MCF 10A (cell line): Measurements from ENCODE around the gene STAU1. TPM values are rescaled to one million over a fixed set of nuclear protein-coding genes. Genes with fewer than 3 reads are reported as not detected.

Experiments used
- BruUV-seq: library from RNA; stranded (reverse); fragments of 400-500 nt; replicated peaks from 2 replicates; lab custom pipeline; 2021; lab: Mats Ljungman, UMichigan
- CTCF ChIA-PET: fragments of 300-600 bp; sonication (Branson Sonifier 250); formaldehyde crosslinking; extraction: SDS; loops from one replicate; lab custom pipeline; 2021; ENCODE audit warnings: antibody characterized with exemption, inconsistent platforms; lab: Yijun Ruan, JAX
- POLR2A ChIA-PET: fragments of 300-600, 350-650 bp; sonication (Branson Sonifier 250); formaldehyde crosslinking; extraction: SDS; loops from one replicate; lab custom pipeline; 2020; ENCODE audit warnings: antibody characterized with exemption, inconsistent platforms; lab: Yijun Ruan, JAX
- DNase-seq: peaks from one replicate; pipeline ENCODE4 v3.0.0-alpha.2; 2018; ENCODE audit not compliant: unreplicated experiment
- H3K27ac Mint-ChIP-seq: one replicate; pipeline ENCODE4 v1.8.0; 2022; ENCODE audit warnings: mild to moderate bottlenecking, low read depth, mixed read lengths; ENCODE audit not compliant: unreplicated experiment
- H3K27me3 Mint-ChIP-seq: one replicate; pipeline ENCODE4 v1.8.0; 2022; ENCODE audit warnings: mixed read lengths; ENCODE audit not compliant: insufficient read depth, unreplicated experiment
- H3K36me3 Mint-ChIP-seq: one replicate; pipeline ENCODE4 v1.8.0; 2022; ENCODE audit warnings: mild to moderate bottlenecking, moderate library complexity, mixed read lengths; ENCODE audit not compliant: insufficient read depth, unreplicated experiment
- H3K4me1 Mint-ChIP-seq: one replicate; pipeline ENCODE4 v1.8.0; 2022; ENCODE audit warnings: mixed read lengths; ENCODE audit not compliant: insufficient read depth, unreplicated experiment
- H3K4me3 Mint-ChIP-seq: one replicate; pipeline ENCODE4 v1.8.0; 2022; ENCODE audit warnings: mild to moderate bottlenecking, moderate library complexity, mixed read lengths; ENCODE audit not compliant: unreplicated experiment
- H3K9me3 Mint-ChIP-seq: one replicate; pipeline ENCODE4 v1.8.0; 2022; ENCODE audit warnings: mixed read lengths; ENCODE audit not compliant: unreplicated experiment
- CTCF ChIP-seq: fragments of 200-600 bp; IDR thresholded peaks from one replicate; pipeline ENCODE4 v1.8.0; 2022; ENCODE audit warnings: antibody characterized with exemption, mild to moderate bottlenecking; ENCODE audit not compliant: unreplicated experiment
- intact Hi-C: fragments of 100-400 bp; cut with micrococcal nuclease; formaldehyde crosslinking; loops from 2 replicates; pipeline ENCODE4 v1.14.1; 2022
- total RNA-seq: library from RNA; stranded (reverse); gene quantifications from 2 replicates; pipeline ENCODE4 v1.2.3, GENCODE V29; 2022

The STAU1 gene
- total RNA-seq, 1 experiment from 2014 or later: 110 TPM

- no TSS peak for BruUV-seq
- H3K9me3 Mint-ChIP-seq: no peaks in the 10 kb centered on the region
- CTCF ChIA-PET: no interaction called here
- intact Hi-C loops: no loop called here
- H3K36me3 Mint-ChIP-seq: peaks cover 95% of the 10 kb centered on the region
- H3K27ac Mint-ChIP-seq: no peak overlapping the region
- no peak overlapping the region for H3K4me3 Mint-ChIP-seq
- DNase-seq: no peak
- TF ChIP-seq CTCF: no peak
- H3K4me1 Mint-ChIP-seq: no peaks in the 10 kb centered on the region
- POLR2A ChIA-PET: no interaction called here
- no peaks in the 10 kb centered on the region for H3K27me3 Mint-ChIP-seq
These were observed 65.2 kb downstream of the STAU1 start for GRCh38 chr20:49122920-49123319.

- BruUV-seq: no TSS peak
- no peak overlapping the region for H3K27ac Mint-ChIP-seq
- peaks cover 98% of the 10 kb centered on the region for H3K36me3 Mint-ChIP-seq
- no peaks in the 10 kb centered on the region for H3K4me1 Mint-ChIP-seq
- intact Hi-C loops: no loop called here
- no peak for TF ChIP-seq CTCF
- H3K9me3 Mint-ChIP-seq: no peaks in the 10 kb centered on the region
- DNase-seq: no peak
- no peak overlapping the region for H3K4me3 Mint-ChIP-seq
- ChIA-PET POLR2A (no interaction called here), CTCF (interaction anchor here (0.7 to 1.7 kb wide), 3 partner anchors 13 to 214 kb away, joined by 3 to 8 read pairs (median 3); no protein-coding TSS in a partner anchor)
- H3K27me3 Mint-ChIP-seq: no peaks in the 10 kb centered on the region
These were observed 68.1 kb downstream of the STAU1 start for GRCh38 chr20:49119988-49120387.

- no peak for TF ChIP-seq CTCF
- DNase-seq: no peak
- intact Hi-C loops: no loop called here
- ChIA-PET CTCF (interaction anchor here (0.6 to 1.2 kb wide), 4 partner anchors 11 to 1616 kb away, joined by 3 to 8 read pairs (median 4); no protein-coding TSS in a partner anchor), POLR2A (interaction anchor here (1.1 kb wide), 1 partner anchor 62 kb away, joined by 3 read pairs; no protein-coding TSS in a partner anchor)
- Mint-ChIP-seq H3K36me3 (peaks cover 96% of the 10 kb centered on the region), H3K27ac (no peak overlapping the region), H3K4me3 (no peak overlapping the region), H3K27me3 (no peaks in the 10 kb centered on the region), H3K4me1 (no peaks in the 10 kb centered on the region), H3K9me3 (no peaks in the 10 kb centered on the region)
- BruUV-seq: no TSS peak
These were observed 69.8 kb downstream of the STAU1 start for GRCh38 chr20:49118307-49118706.

- POLR2A ChIA-PET: no interaction called here
- intact Hi-C loops: no loop called here
These were observed 72.6 kb downstream of the STAU1 start for GRCh38 chr20:49115564-49115963.

More at GRCh38 chr20:49115564-49115963, 72.6 kb downstream of the STAU1 start:
- CTCF ChIA-PET: interaction anchor here (0.7 to 1.4 kb wide), 2 partner anchors 12 to 17 kb away, joined by 5 read pairs; no protein-coding TSS in a partner anchor
- Mint-ChIP-seq H3K4me1 (no peaks in the 10 kb centered on the region), H3K27me3 (no peaks in the 10 kb centered on the region), H3K27ac (no peak overlapping the region), H3K36me3 (peaks cover 93% of the 10 kb centered on the region), H3K9me3 (no peaks in the 10 kb centered on the region), H3K4me3 (no peak overlapping the region)
- no peak for DNase-seq
- BruUV-seq: no TSS peak
- no peak for TF ChIP-seq CTCF
